HepG2 (cell line): ENCODE measurements around the gene EHBP1. TPM values are rescaled to one million over a fixed set of nuclear protein-coding genes. Genes with fewer than 3 reads are reported as not detected.

Experiments
- ATAC-seq: fragments of 200-7000 bp; cut with Tn5 transposase; 3 replicates; pipeline ENCODE4 v1.9.1; 2020; ENCODE audit warnings: mild to moderate bottlenecking, moderate library complexity
- BruUV-seq: library from RNA; stranded (reverse); fragments of 400-500 nt; replicated peaks from 2 replicates; lab custom pipeline; 2021; lab: Mats Ljungman, UMichigan
- CTCF ChIA-PET: fragments of 300-600 bp; formaldehyde crosslinking; extraction: SDS; loops from one replicate; lab custom pipeline; 2021; ENCODE audit warnings: low total read pairs, inconsistent platforms, low intra/inter-chr PET ratio; lab: Yijun Ruan, JAX
- POLR2A ChIA-PET: fragments of 350-600 bp; sonication (Branson Sonifier 250); formaldehyde crosslinking; loops from one replicate; lab custom pipeline; 2020; ENCODE audit warnings: antibody characterized with exemption, inconsistent platforms; lab: Yijun Ruan, JAX
- DNase-seq: peaks from one replicate; pipeline ENCODE4 v3.0.0-alpha.2; 2015; ENCODE audit warnings: low spot score
- FAIRE-seq: peaks from 3 replicates; lab custom pipeline; 2011; peaks lifted over from hg19 to GRCh38; lab: Jason Lieb, UNC
- H2AFZ ChIP-seq: one replicate; pipeline ENCODE4 v1.6.1; 2011; ENCODE audit warnings: low read length, inconsistent platforms
- H3K27ac ChIP-seq: fragments of 300-600 bp; 3 replicates; pipeline ENCODE4 v1.8.0; 2011; ENCODE audit warnings: mixed run types, mild to moderate bottlenecking, mixed read lengths, low read length, inconsistent platforms; ENCODE audit not compliant: insufficient read depth; ENCODE audit errors: extremely low read length
- H3K27me3 ChIP-seq, 2 experiments: fragments of 200-600 bp in 1 of 2; 2 replicates in 1 of 2; 3 replicates in 1 of 2; pipeline versions ENCODE4 v1.6.0 to v1.8.0; 2011; ENCODE audit warnings: low read length in 2 of 2, mild to moderate bottlenecking in 2 of 2, moderate library complexity in 2 of 2, inconsistent platforms in 1 of 2; ENCODE audit not compliant: insufficient read depth in 2 of 2, control insufficient read depth in 1 of 2
- H3K36me3 ChIP-seq, 2 experiments: fragments of 200-600 bp in 1 of 2; replicated peaks in 1 of 2; 2 replicates in 1 of 2; 3 replicates in 1 of 2; pipeline versions ENCODE4 v1.5.1 to v1.8.0; 2011; ENCODE audit warnings: low read length in 2 of 2, inconsistent platforms in 1 of 2; ENCODE audit not compliant: insufficient read depth in 2 of 2, control insufficient read depth in 1 of 2
- H3K4me1 ChIP-seq: 2 replicates; pipeline ENCODE4 v1.5.1; 2012; ENCODE audit warnings: low read length, inconsistent platforms; ENCODE audit not compliant: insufficient read depth
- H3K4me2 ChIP-seq: 2 replicates; pipeline ENCODE4 v1.6.0; 2011; ENCODE audit warnings: low read depth, low read length, inconsistent platforms
- H3K4me3 ChIP-seq, 3 experiments: fragments of 200-600 bp in 1 of 3; sonication (generic), shearing (Covaris generic) in 1 of 3; replicated peaks in 1 of 3; 2 replicates each; pipeline ENCODE4 v1.5.1; 2011 to 2016; ENCODE audit warnings: low read length in 3 of 3, inconsistent platforms in 2 of 3, low read depth in 2 of 3, mild to moderate bottlenecking in 2 of 3, control low read depth in 1 of 3, mixed read lengths in 1 of 3; ENCODE audit not compliant: insufficient read depth in 1 of 3
- H3K79me2 ChIP-seq: one replicate; pipeline ENCODE4 v1.6.1; 2011; ENCODE audit warnings: low read length, inconsistent platforms; ENCODE audit not compliant: insufficient read depth
- H3K9ac ChIP-seq: 2 replicates; pipeline ENCODE4 v1.6.0; 2011; ENCODE audit warnings: mild to moderate bottlenecking, low read depth, low read length, inconsistent platforms; ENCODE audit not compliant: insufficient read depth
- H3K9me3 ChIP-seq: 2 replicates; pipeline ENCODE4 v1.5.1; 2012; ENCODE audit warnings: mild to moderate bottlenecking, low read length
- H4K20me1 ChIP-seq: 2 replicates; pipeline ENCODE4 v1.6.0; 2011; ENCODE audit warnings: inconsistent platforms, mild to moderate bottlenecking, low read length, moderate library complexity; ENCODE audit not compliant: insufficient read depth
- BORCS8-MEF2B ChIP-seq: sonication (generic); formaldehyde crosslinking; IDR thresholded peaks from 2 replicates; pipeline ENCODE4 v1.8.0; 2022; ENCODE audit warnings: mild to moderate bottlenecking, missing genetic modification reagents
- MAX ChIP-seq: IDR thresholded peaks from 2 replicates; pipeline ENCODE4 v1.6.1; 2012; ENCODE audit warnings: inconsistent platforms
- NCOA5 ChIP-seq: sonication (generic); formaldehyde crosslinking; IDR thresholded peaks from 2 replicates; pipeline ENCODE4 v1.4.0; 2020; ENCODE audit warnings: missing genetic modification reagents
- POLR2A ChIP-seq, 2 experiments: IDR thresholded peaks; 2 replicates each; pipeline ENCODE4 v1.6.1; 2011; ENCODE audit warnings: low read depth in 2 of 2, low read length in 2 of 2, mild to moderate bottlenecking in 1 of 2, moderate library complexity in 1 of 2; ENCODE audit not compliant: insufficient read depth in 1 of 2
- PTBP1 ChIP-seq: fragments of 200-400 bp; formaldehyde crosslinking; IDR thresholded peaks from 2 replicates; pipeline ENCODE4 v1.6.1; 2018; ENCODE audit warnings: low read length, low read depth; ENCODE audit not compliant: poor library complexity, severe bottlenecking
- RBAK ChIP-seq: sonication (generic); formaldehyde crosslinking; IDR thresholded peaks from 2 replicates; pipeline ENCODE4 v1.5.1; 2020; ENCODE audit warnings: mild to moderate bottlenecking, missing genetic modification reagents
- SNAPC2 ChIP-seq: sonication (generic); formaldehyde crosslinking; IDR thresholded peaks from 2 replicates; pipeline ENCODE4 v1.8.1; 2022; ENCODE audit warnings: mild to moderate bottlenecking, missing genetic modification reagents
- STAT6 ChIP-seq: sonication (generic); formaldehyde crosslinking; IDR thresholded peaks from 2 replicates; pipeline ENCODE4 v1.4.0; 2020; ENCODE audit warnings: missing genetic modification reagents, mild to moderate bottlenecking, borderline replicate concordance
- ZNF18 ChIP-seq: sonication (generic); formaldehyde crosslinking; IDR thresholded peaks from 2 replicates; pipeline ENCODE4 v1.8.0; 2022; ENCODE audit warnings: mild to moderate bottlenecking, missing genetic modification reagents; ENCODE audit not compliant: insufficient replicate concordance
- ZNF20 ChIP-seq: sonication (generic); formaldehyde crosslinking; IDR thresholded peaks from 2 replicates; pipeline ENCODE4 v1.4.0; 2020; ENCODE audit warnings: mild to moderate bottlenecking, moderate library complexity, missing genetic modification reagents
- ZNF318 ChIP-seq: sonication (generic); formaldehyde crosslinking; IDR thresholded peaks from 2 replicates; pipeline ENCODE4 v1.4.0; 2020; ENCODE audit warnings: mild to moderate bottlenecking, missing genetic modification reagents
- WGBS: methylation state at CpG from one replicate; pipeline ENCODE4 v1.1.6; 2017; ENCODE audit warnings: low lambda C conversion rate; 5-methylcytosine and 5-hydroxymethylcytosine counted together
- in situ Hi-C: cut with HindIII; loops from 2 replicates; pipeline ENCODE4 v1.10.0; 2017; ENCODE audit warnings: low pct_unique_long_range_greater_than_20kb; ENCODE audit not compliant: extremely low pct_ligation_motif_present
- intact Hi-C: fragments of 100-400 bp; cut with micrococcal nuclease; formaldehyde crosslinking; loops from one replicate; pipeline ENCODE4 v1.10.0; 2022; ENCODE audit not compliant: unreplicated experiment
- polyA plus RNA-seq, 8 experiments: library from polyadenylated mRNA; depleted of rRNA in 3 of 8; stranded (reverse) in 7 of 8; unstranded in 1 of 8; fragments of >200 nt; fragmentation: Illumina TruSeq in 4 of 8; extraction: Trizol in 4 of 8; gene quantifications; 2 replicates each; pipeline versions ENCODE4 v1.2.1 to v1.2.3, GENCODE V29; 2011 to 2016; ENCODE audit warnings: low read depth in 4 of 8, missing spikeins in 1 of 8, mixed read lengths in 1 of 8; ENCODE audit not compliant: insufficient read depth in 1 of 8
- total RNA-seq, 5 experiments: library from RNA; depleted of rRNA; stranded (reverse); fragments of >200 nt; fragmentation: Illumina TruSeq; extraction: Trizol; gene quantifications; 2 replicates each; pipeline ENCODE4 v1.2.3, GENCODE V29; 2016; ENCODE audit warnings: low read depth in 1 of 5

The EHBP1 gene
- total and polyA plus RNA-seq, 2 of the 13 experiments (the other 11 are each of a cell fraction or from before 2014, with no cell fraction given) = 93.5 to 146 TPM

- in situ Hi-C loops = no loop called here
- Histone ChIP-seq H4K20me1 (no peaks in the 10 kb centered on the region), H3K4me3 (no peak overlapping the region), H2AFZ (no peak overlapping the region)
- no peak for TF ChIP-seq NCOA5 (CRISPR knock-in tag)
- no peak for TF ChIP-seq ZNF18
- TF ChIP-seq SNAPC2 (CRISPR knock-in tag) = no peak
- TF ChIP-seq ZNF318 (CRISPR knock-in tag) = no peak
- TF ChIP-seq RBAK = no peak
- no peak for TF ChIP-seq BORCS8-MEF2B (CRISPR knock-in tag)
- TF ChIP-seq STAT6 = no peak
- TF ChIP-seq ZNF20 (CRISPR knock-in tag) = no peak
- TF ChIP-seq MAX = no peak
- no peak for TF ChIP-seq PTBP1
- no peak for TF ChIP-seq POLR2A (IDR thresholded peaks at IDR 0.05; ENCODE audit: insufficient read depth in 1 of 2, low read depth in 2 of 2, low read length in 2 of 2)
- TF ChIP-seq, all 625 proteins: peak for 0
- Histone ChIP-seq H3K9ac (no peak overlapping the region), H3K27me3 (no peaks in the 10 kb centered on the region), H3K36me3 (peaks cover 8 to 62% of the 10 kb centered on the region in 2 experiments), H3K9me3 (no peaks in the 10 kb centered on the region), H3K4me2 (no peak overlapping the region), H3K4me1 (peaks cover 15% of the 10 kb centered on the region; the same call in 1 of the 2 replicates), H3K79me2 (no peaks in the 10 kb centered on the region), H3K27ac (no peak overlapping the region)
- WGBS = 99% methylated on average over 2 of the region's 2 CpGs
- DNase-seq (no peak), ATAC-seq (no peak), FAIRE-seq (no peak)
- CTCF ChIA-PET = no interaction called here
- intact Hi-C loops = no loop called here
- BruUV-seq = no TSS peak
- POLR2A ChIA-PET = no interaction called here
These were observed 178.6 kb downstream of the EHBP1 start for GRCh38 chr2:62884086-62884485.
